Skeletal muscle tissue (tissue), 4 donors: ENCODE data around the gene ZNF644. TPM values are rescaled to one million over a fixed set of nuclear protein-coding genes. Genes with fewer than 3 reads are reported as not detected.
"Not testable (repeated sequence)": the region's sequence is repeated elsewhere in the genome, so short reads cannot be mapped to it uniquely, and the experiment has no call there.

Source experiments
- H3K27ac ChIP-seq: one replicate; pipeline ENCODE4 v1.7.0; 2013; ENCODE audit warnings: mild to moderate bottlenecking, low read depth, low read length, inconsistent platforms
- H3K27me3 ChIP-seq, 3 donors: one replicate each; pipeline ENCODE4 v1.7.0; 2013; ENCODE audit warnings: low read length in 3 of 3; ENCODE audit not compliant: control insufficient read depth in 3 of 3, insufficient read depth in 3 of 3
- H3K36me3 ChIP-seq, 3 donors: one replicate each; pipeline ENCODE4 v1.7.0; 2013; ENCODE audit warnings: low read length in 3 of 3; ENCODE audit not compliant: control insufficient read depth in 3 of 3, insufficient read depth in 3 of 3
- H3K4me1 ChIP-seq, 3 donors: one replicate each; pipeline ENCODE4 v1.7.0; 2013; ENCODE audit warnings: low read length in 3 of 3, mild to moderate bottlenecking in 3 of 3; ENCODE audit not compliant: control insufficient read depth in 3 of 3, insufficient read depth in 3 of 3
- H3K4me3 ChIP-seq, 3 donors: one replicate each; pipeline ENCODE4 v1.7.0; 2013; ENCODE audit warnings: low read length in 3 of 3
- H3K9ac ChIP-seq, 3 donors: one replicate each; pipeline ENCODE4 v1.7.0; 2013; ENCODE audit warnings: low read length in 3 of 3, mild to moderate bottlenecking in 3 of 3, moderate library complexity in 2 of 3, low read depth in 1 of 3
- H3K9me3 ChIP-seq, 3 donors: one replicate each; pipeline ENCODE4 v1.7.0; 2013; ENCODE audit warnings: low read length in 3 of 3; ENCODE audit not compliant: control insufficient read depth in 3 of 3
- total RNA-seq: library from RNA; depleted of rRNA; stranded (reverse); fragments of >200 nt; gene quantifications from one replicate; pipeline ENCODE4 v1.2.3, GENCODE V29; 2014
- donor health status: Osteomylitis.

ZNF644 gene
- total RNA-seq, 1 donor from 2014 or later: 71.0 TPM

- not testable (repeated sequence) for H3K9ac ChIP-seq
Observed at GRCh38 chr1:90891756-90892155, 130.1 kb downstream of the ZNF644 start.

GRCh38 chr1:90882221-90882620 lies 139.6 kb downstream of the ZNF644 start:
- peaks cover 0 to 9% (median 5%) of the 10 kb centered on the region in 3 donors for H3K9me3 ChIP-seq
- no peak overlapping the region for H3K9ac ChIP-seq

More at GRCh38 chr1:90891756-90892155, 130.1 kb downstream of the ZNF644 start:
- H3K4me3 ChIP-seq, H3K9me3 ChIP-seq, H3K27ac ChIP-seq, H3K36me3 ChIP-seq, H3K27me3 ChIP-seq, H3K4me1 ChIP-seq: not testable (repeated sequence)

GRCh38 chr1:90881034-90881433 lies 140.8 kb downstream of the ZNF644 start:
- H3K4me3 ChIP-seq: no peak overlapping the region
- no peaks in the 10 kb centered on the region for H3K36me3 ChIP-seq
- peaks cover 0 to 9% (median 5%) of the 10 kb centered on the region in 3 donors for H3K9me3 ChIP-seq
- H3K9ac ChIP-seq: no peak overlapping the region
- H3K27ac ChIP-seq: no peak overlapping the region
- H3K4me1 ChIP-seq: no peaks in the 10 kb centered on the region
- no peaks in the 10 kb centered on the region for H3K27me3 ChIP-seq

More at GRCh38 chr1:90882221-90882620, 139.6 kb downstream of the ZNF644 start:
- Histone ChIP-seq H3K4me1 (no peaks in the 10 kb centered on the region), H3K27me3 (no peaks in the 10 kb centered on the region), H3K27ac (no peak overlapping the region), H3K4me3 (no peak overlapping the region), H3K36me3 (no peaks in the 10 kb centered on the region)

GRCh38 chr1:90879281-90879680 lies 142.6 kb downstream of the ZNF644 start:
- H3K9me3 ChIP-seq: peaks cover 0 to 9% (median 5%) of the 10 kb centered on the region in 3 donors
- no peak overlapping the region for H3K27ac ChIP-seq
- no peak overlapping the region for H3K9ac ChIP-seq

GRCh38 chr1:90876101-90876500 lies 145.7 kb downstream of the ZNF644 start:
- peaks cover 0 to 9% (median 5%) of the 10 kb centered on the region in 3 donors for H3K9me3 ChIP-seq
- no peaks in the 10 kb centered on the region for H3K4me1 ChIP-seq
- no peaks in the 10 kb centered on the region for H3K27me3 ChIP-seq
- H3K27ac ChIP-seq: no peak overlapping the region
- no peak overlapping the region for H3K9ac ChIP-seq
- H3K36me3 ChIP-seq: no peaks in the 10 kb centered on the region
- H3K4me3 ChIP-seq: no peak overlapping the region

More at GRCh38 chr1:90879281-90879680, 142.6 kb downstream of the ZNF644 start:
- H3K36me3 ChIP-seq: no peaks in the 10 kb centered on the region
- H3K4me1 ChIP-seq: no peaks in the 10 kb centered on the region
- no peaks in the 10 kb centered on the region for H3K27me3 ChIP-seq
- no peak overlapping the region for H3K4me3 ChIP-seq
